H9 (cell line): ENCODE data around the gene KRT15. TPM values are rescaled to one million over a fixed set of nuclear protein-coding genes. Genes with fewer than 3 reads are reported as not detected.

Experiments used
- DNase-seq: peaks from one replicate; pipeline ENCODE4 v3.0.0-alpha.2; 2017
- H2AFZ ChIP-seq: one replicate; pipeline ENCODE4 v1.6.1; 2013; ENCODE audit warnings: mild to moderate bottlenecking, low read length, control low read depth, moderate library complexity
- H2AK5ac ChIP-seq: 2 replicates; pipeline ENCODE4 v1.6.1; 2013; ENCODE audit warnings: low read length, control low read depth, mixed read lengths; ENCODE audit not compliant: insufficient read length
- H2BK120ac ChIP-seq: one replicate; pipeline ENCODE4 v1.6.1; 2013; ENCODE audit warnings: low read depth, mild to moderate bottlenecking, low read length, control low read depth, inconsistent platforms; ENCODE audit not compliant: poor library complexity, severe bottlenecking
- H2BK12ac ChIP-seq: 2 replicates; pipeline ENCODE4 v1.6.1; 2013; ENCODE audit warnings: low read length, control low read depth, mixed read lengths, low read depth; ENCODE audit not compliant: insufficient read length
- H2BK15ac ChIP-seq: 2 replicates; pipeline ENCODE4 v1.6.1; 2013; ENCODE audit warnings: low read depth, low read length, control low read depth
- H2BK20ac ChIP-seq: one replicate; pipeline ENCODE4 v1.6.1; 2013; ENCODE audit warnings: low read depth, mild to moderate bottlenecking, low read length, control low read depth, inconsistent platforms; ENCODE audit not compliant: poor library complexity, severe bottlenecking
- H2BK5ac ChIP-seq: 2 replicates; pipeline ENCODE4 v1.6.1; 2013; ENCODE audit warnings: low read length, control low read depth, mixed read lengths; ENCODE audit not compliant: insufficient read length
- H3K14ac ChIP-seq: 2 replicates; pipeline ENCODE4 v1.6.1; 2013; ENCODE audit warnings: low read length, control low read depth; ENCODE audit not compliant: insufficient read depth
- H3K18ac ChIP-seq: 2 replicates; pipeline ENCODE4 v1.6.1; 2013; ENCODE audit warnings: low read depth, mild to moderate bottlenecking, mixed read lengths, low read length, control low read depth; ENCODE audit not compliant: insufficient read length
- H3K23ac ChIP-seq: 2 replicates; pipeline ENCODE4 v1.6.1; 2013; ENCODE audit warnings: low read length, control low read depth, mixed read lengths, low read depth; ENCODE audit not compliant: insufficient read length
- H3K23me2 ChIP-seq: 2 replicates; pipeline ENCODE4 v1.6.1; 2013; ENCODE audit warnings: low read depth, mild to moderate bottlenecking, mixed read lengths, low read length, control low read depth; ENCODE audit not compliant: insufficient read length, poor library complexity, severe bottlenecking
- H3K27ac ChIP-seq: 2 replicates; pipeline ENCODE4 v1.5.1; 2013; ENCODE audit warnings: low read length, control low read depth, mixed read lengths, low read depth; ENCODE audit not compliant: insufficient read length
- H3K27me3 ChIP-seq: 2 replicates; pipeline ENCODE4 v1.6.1; 2013; ENCODE audit warnings: low read length, control low read depth, inconsistent platforms; ENCODE audit not compliant: insufficient read depth
- H3K4ac ChIP-seq: 2 replicates; pipeline ENCODE4 v1.6.1; 2013; ENCODE audit warnings: low read depth, mild to moderate bottlenecking, control low read depth, inconsistent platforms, low read length, moderate library complexity
- H3K4me1 ChIP-seq: 2 replicates; pipeline ENCODE4 v1.6.1; 2013; ENCODE audit warnings: low read length, control low read depth, inconsistent platforms; ENCODE audit not compliant: insufficient read depth
- H3K4me2 ChIP-seq: 2 replicates; pipeline ENCODE4 v1.6.1; 2013; ENCODE audit warnings: low read length, control low read depth, mixed read lengths; ENCODE audit not compliant: insufficient read length, insufficient read depth
- H3K56ac ChIP-seq: 2 replicates; pipeline ENCODE4 v1.6.1; 2013; ENCODE audit warnings: low read depth, mild to moderate bottlenecking, mixed read lengths, low read length, control low read depth; ENCODE audit not compliant: insufficient read length
- H3K79me1 ChIP-seq: 2 replicates; pipeline ENCODE4 v1.6.1; 2013; ENCODE audit warnings: low read depth, mild to moderate bottlenecking, moderate library complexity, low read length, control low read depth, inconsistent platforms; ENCODE audit not compliant: insufficient read depth, poor library complexity, severe bottlenecking
- H3K79me2 ChIP-seq: 2 replicates; pipeline ENCODE4 v1.6.1; 2013; ENCODE audit warnings: low read length, control low read depth, inconsistent platforms; ENCODE audit not compliant: insufficient read depth
- H3K9ac ChIP-seq: 2 replicates; pipeline ENCODE4 v1.6.1; 2013; ENCODE audit warnings: low read length, control low read depth, mixed read lengths; ENCODE audit not compliant: insufficient read length; ENCODE audit errors: extremely low read depth
- H3K9me3 ChIP-seq: one replicate; pipeline ENCODE4 v1.6.1; 2013; ENCODE audit warnings: low read depth, low read length, inconsistent platforms; ENCODE audit not compliant: control insufficient read depth
- H3T11ph ChIP-seq: one replicate; pipeline ENCODE4 v1.6.1; 2013; ENCODE audit warnings: mild to moderate bottlenecking, low read length, control low read depth, inconsistent platforms
- H4K20me1 ChIP-seq: one replicate; pipeline ENCODE4 v1.6.1; 2013; ENCODE audit not compliant: control insufficient read depth, insufficient read length, insufficient read depth
- H4K5ac ChIP-seq: 2 replicates; pipeline ENCODE4 v1.6.1; 2013; ENCODE audit warnings: low read depth, mild to moderate bottlenecking, mixed read lengths, low read length, control low read depth; ENCODE audit not compliant: insufficient read length
- H4K8ac ChIP-seq: replicated peaks from 2 replicates; pipeline ENCODE4 v1.6.1; 2013; ENCODE audit warnings: low read length, control low read depth, mixed read lengths, low read depth; ENCODE audit not compliant: insufficient read length
- H4K91ac ChIP-seq: 2 replicates; pipeline ENCODE4 v1.6.1; 2013; ENCODE audit warnings: low read depth, mild to moderate bottlenecking, moderate library complexity, mixed read lengths, low read length, control low read depth; ENCODE audit not compliant: insufficient read length
- H3K27ac Mint-ChIP-seq, 3 experiments: 2 replicates in 2 of 3; 3 replicates in 1 of 3; pipeline ENCODE4 v1.8.0; 2020 to 2021; ENCODE audit warnings: mixed read lengths in 3 of 3, mild to moderate bottlenecking in 1 of 3, moderate library complexity in 1 of 3
- H3K27me3 Mint-ChIP-seq: 2 replicates; pipeline ENCODE4 v1.8.0; 2021; ENCODE audit warnings: low read depth, mild to moderate bottlenecking, moderate library complexity, mixed read lengths
- H3K36me3 Mint-ChIP-seq, 3 experiments: 2 replicates in 2 of 3; 3 replicates in 1 of 3; pipeline ENCODE4 v1.8.0; 2020 to 2021; ENCODE audit warnings: low read depth in 3 of 3, mixed read lengths in 3 of 3; ENCODE audit not compliant: insufficient read depth in 1 of 3
- H3K4me1 Mint-ChIP-seq, 2 experiments: 2 replicates each; pipeline ENCODE4 v1.8.0; 2020; ENCODE audit warnings: mixed read lengths in 2 of 2
- H3K4me3 Mint-ChIP-seq, 2 experiments: 2 replicates in 1 of 2; 3 replicates in 1 of 2; pipeline ENCODE4 v1.8.0; 2020 to 2021; ENCODE audit warnings: mild to moderate bottlenecking in 2 of 2, mixed read lengths in 2 of 2, moderate library complexity in 1 of 2
- H3K9me3 Mint-ChIP-seq, 2 experiments: 2 replicates in 1 of 2; 3 replicates in 1 of 2; pipeline ENCODE4 v1.8.0; 2020; ENCODE audit warnings: mild to moderate bottlenecking in 2 of 2, mixed read lengths in 2 of 2, moderate library complexity in 1 of 2
- WGBS: extraction: QIAGEN DNeasy Blood & Tissue Kit; methylation state at CpG from one replicate; pipeline ENCODE4 v1.1.7; 2013; ENCODE audit warnings: missing lambda C conversion rate, low lambda C conversion rate, mixed read lengths; ENCODE audit not compliant: insufficient read length; ENCODE audit errors: extremely low coverage; 5-methylcytosine and 5-hydroxymethylcytosine counted together
- total RNA-seq: library from RNA; stranded (reverse); gene quantifications from 2 replicates; pipeline ENCODE4 v1.2.1, GENCODE V29; 2021
- TF ChIP-seq, protein P1 (sequence below): fragments of 200-600 bp; sonication (generic); conservative IDR thresholded peaks from 3 replicates; pipeline ENCODE4 v1.8.0; 2021; ENCODE audit warnings: antibody characterized with exemption, mild to moderate bottlenecking

KRT15 gene
- total RNA-seq, 1 experiment from 2014 or later: 0.87 TPM

DNA sequence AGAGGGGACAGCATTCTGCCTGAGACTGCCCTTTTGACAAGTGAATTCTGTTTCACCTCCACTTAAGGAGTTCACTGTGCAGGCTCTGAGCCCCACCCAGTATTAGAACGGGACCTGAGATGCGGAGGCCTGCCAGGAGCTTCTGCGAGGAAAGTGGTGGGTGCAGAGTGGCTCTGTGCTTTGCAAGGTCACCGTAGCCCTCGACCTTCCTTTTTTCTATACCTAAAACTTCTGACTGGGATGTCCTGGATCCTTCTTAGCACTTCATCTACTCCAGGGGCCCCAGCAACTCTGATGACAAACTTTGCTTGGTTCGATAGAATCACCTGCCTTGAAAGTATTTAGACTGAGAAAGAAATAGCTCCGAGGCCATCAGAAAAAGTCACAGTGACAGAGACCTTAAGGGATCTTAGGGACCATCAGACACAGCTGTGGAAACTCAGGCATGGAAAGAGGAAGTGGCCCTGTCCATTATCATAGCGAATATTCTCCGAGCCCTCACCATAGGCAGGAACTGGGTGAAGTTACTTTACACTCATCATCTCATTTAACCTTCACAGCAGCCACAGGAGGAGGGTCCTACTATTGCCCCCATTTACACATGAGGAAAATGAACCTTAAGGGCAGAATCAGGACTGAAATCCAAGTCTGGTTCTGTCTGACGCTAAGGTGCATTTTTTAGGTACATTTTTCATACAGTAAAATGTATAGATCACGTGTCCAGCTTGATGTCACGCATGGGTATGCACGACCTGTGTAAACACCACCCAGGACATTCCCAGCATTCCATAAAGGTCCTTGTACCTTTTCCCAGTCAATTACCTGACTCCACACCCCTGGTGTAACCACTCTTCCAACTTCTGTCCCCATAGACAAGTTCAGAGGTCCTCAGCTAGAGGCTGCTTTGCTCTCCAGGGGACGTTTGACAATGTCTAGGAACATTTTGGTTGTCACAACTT is 12.6 kb downstream of the KRT15 start:
- no peak overlapping the region for H4K5ac ChIP-seq
- H2BK20ac ChIP-seq: no peak overlapping the region
- no peak overlapping the region for H2BK120ac ChIP-seq
- TF ChIP-seq, protein P1, sequence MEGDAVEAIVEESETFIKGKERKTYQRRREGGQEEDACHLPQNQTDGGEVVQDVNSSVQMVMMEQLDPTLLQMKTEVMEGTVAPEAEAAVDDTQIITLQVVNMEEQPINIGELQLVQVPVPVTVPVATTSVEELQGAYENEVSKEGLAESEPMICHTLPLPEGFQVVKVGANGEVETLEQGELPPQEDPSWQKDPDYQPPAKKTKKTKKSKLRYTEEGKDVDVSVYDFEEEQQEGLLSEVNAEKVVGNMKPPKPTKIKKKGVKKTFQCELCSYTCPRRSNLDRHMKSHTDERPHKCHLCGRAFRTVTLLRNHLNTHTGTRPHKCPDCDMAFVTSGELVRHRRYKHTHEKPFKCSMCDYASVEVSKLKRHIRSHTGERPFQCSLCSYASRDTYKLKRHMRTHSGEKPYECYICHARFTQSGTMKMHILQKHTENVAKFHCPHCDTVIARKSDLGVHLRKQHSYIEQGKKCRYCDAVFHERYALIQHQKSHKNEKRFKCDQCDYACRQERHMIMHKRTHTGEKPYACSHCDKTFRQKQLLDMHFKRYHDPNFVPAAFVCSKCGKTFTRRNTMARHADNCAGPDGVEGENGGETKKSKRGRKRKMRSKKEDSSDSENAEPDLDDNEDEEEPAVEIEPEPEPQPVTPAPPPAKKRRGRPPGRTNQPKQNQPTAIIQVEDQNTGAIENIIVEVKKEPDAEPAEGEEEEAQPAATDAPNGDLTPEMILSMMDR: no peak
- H2AK5ac ChIP-seq: no peak overlapping the region
- no peaks in the 10 kb centered on the region for H3K23me2 ChIP-seq
- H4K91ac ChIP-seq: no peak overlapping the region
- no CpG with 5 or more reads among the region's 14 CpGs for WGBS
- no peak overlapping the region for H3K4ac ChIP-seq
- no peak overlapping the region for H3K4me2 ChIP-seq
- no peak overlapping the region for H2BK15ac ChIP-seq
- H3K9me3 Mint-ChIP-seq: no peaks in the 10 kb centered on the region
- H3K9ac ChIP-seq: no peak overlapping the region
- H3K9me3 ChIP-seq: no peaks in the 10 kb centered on the region
- H3K4me1 Mint-ChIP-seq: peaks cover 19 to 22% of the 10 kb centered on the region in 2 experiments
- no peak overlapping the region for H3K27ac ChIP-seq
- no peak overlapping the region for H2BK12ac ChIP-seq
- no peaks in the 10 kb centered on the region for H3K79me2 ChIP-seq
- H3K4me1 ChIP-seq: 0 out of 2 replicates have a peak, but pooled peaks cover 3% of the 10 kb centered on the region
- DNase-seq: no peak
- no peak overlapping the region for H3K14ac ChIP-seq
- no peak overlapping the region for H3K56ac ChIP-seq
- H3T11ph ChIP-seq: no peak overlapping the region
- H3K27me3 Mint-ChIP-seq: no peaks in the 10 kb centered on the region
- H3K36me3 Mint-ChIP-seq: no peaks in the 10 kb centered on the region
- H3K4me3 Mint-ChIP-seq: no peak overlapping the region
- H3K27me3 ChIP-seq: no peaks in the 10 kb centered on the region
- no peak overlapping the region; a peak in 1 of 7 replicates for H3K27ac Mint-ChIP-seq
- no peaks in the 10 kb centered on the region for H3K79me1 ChIP-seq
- H4K20me1 ChIP-seq: no peaks in the 10 kb centered on the region
- no peak overlapping the region for H2AFZ ChIP-seq
- no peak overlapping the region for H4K8ac ChIP-seq
- H2BK5ac ChIP-seq: no peak overlapping the region
- H3K23ac ChIP-seq: no peak overlapping the region
- no peak overlapping the region for H3K18ac ChIP-seq
